A204.1 (cell line): Measurements from ENCODE around the gene IHH.

Experiments
- FAIRE-seq: peaks from 2 replicates; lab custom pipeline; 2012; peaks lifted over from hg19 to GRCh38; lab: Jason Lieb, UNC

IHH gene

GRCh38 chr2:219073413-219074129 lies 12.8 kb upstream of the IHH start:
- FAIRE-seq = no peak

GRCh38 chr2:219072741-219073250 lies 12.1 kb upstream of the IHH start:
- no peak for FAIRE-seq

GRCh38 chr2:219071131-219071816 lies 10.6 kb upstream of the IHH start:
- no peak for FAIRE-seq

- no peak for FAIRE-seq
Measured at GRCh38 chr2:219065484-219065883, 4.8 kb upstream of the IHH start.

- no peak for FAIRE-seq
Measured at GRCh38 chr2:219062081-219062480, 1.4 kb upstream of the IHH start.

- no peak for FAIRE-seq
Measured at GRCh38 chr2:219059725-219060682, 717 bp downstream of the IHH start.

- no peak for FAIRE-seq
Measured at GRCh38 chr2:219059375-219059724, 1.4 kb downstream of the IHH start.

- FAIRE-seq = no peak
Measured at GRCh38 chr2:219058541-219059374, 2.0 kb downstream of the IHH start.

GRCh38 chr2:219057709-219058540 lies 2.8 kb downstream of the IHH start:
- no peak for FAIRE-seq

- no peak for FAIRE-seq
Measured at GRCh38 chr2:219056896-219057708, 3.6 kb downstream of the IHH start.

GRCh38 chr2:219056176-219056895 lies 4.4 kb downstream of the IHH start:
- FAIRE-seq = no peak

GRCh38 chr2:219054956-219055903 lies 5.5 kb downstream of the IHH start:
- no peak for FAIRE-seq

- no peak for FAIRE-seq
Measured at GRCh38 chr2:219049282-219049681, 11.4 kb downstream of the IHH start.

- FAIRE-seq = no peak
Measured at GRCh38 chr2:219045937-219046550, 14.7 kb downstream of the IHH start.

GRCh38 chr2:219042750-219043149 lies 18.0 kb downstream of the IHH start:
- no peak for FAIRE-seq

GRCh38 chr2:219042157-219042556 lies 18.6 kb downstream of the IHH start:
- no peak for FAIRE-seq

- FAIRE-seq = no peak
Measured at GRCh38 chr2:219041252-219041651, 19.5 kb downstream of the IHH start, which contains the start of gene CFAP65. Gene CFAP65, minus strand, starts transcription at chr2:219041516. Its CDS starts 2,468 bp downstream, at chr2:219039048.

GRCh38 chr2:219038600-219038999 lies 22.1 kb downstream of the IHH start:
- no peak for FAIRE-seq
